HCT116 (cell line): ENCODE data around the gene LRRTM2. TPM values are rescaled to one million over a fixed set of nuclear protein-coding genes. Genes with fewer than 3 reads are reported as not detected.

Experiments
- ATAC-seq: fragments of 200-7000 bp; cut with Tn5 transposase; 2 replicates; pipeline ENCODE4 v1.9.1; 2020; ENCODE audit warnings: mild to moderate bottlenecking, moderate library complexity
- BruUV-seq: library from RNA; stranded (reverse); fragments of 400-500 nt; replicated peaks from 2 replicates; lab custom pipeline; 2021; lab: Mats Ljungman, UMichigan
- CTCF ChIA-PET: fragments of 300-600 bp; sonication (Branson Sonifier 250); formaldehyde crosslinking; loops from one replicate; lab custom pipeline; 2021; ENCODE audit warnings: antibody characterized with exemption; lab: Charles Lee
- POLR2A ChIA-PET: fragments of 300-600, 350-600 bp; sonication (Branson Sonifier 250); formaldehyde crosslinking; loops from one replicate; lab custom pipeline; 2021; ENCODE audit warnings: antibody characterized with exemption; lab: Charles Lee
- RAD21 ChIA-PET, 2 experiments: fragments of 300-600 bp; sonication (Branson Sonifier 250); formaldehyde crosslinking; loops; one replicate each; lab custom pipeline; 2023; ENCODE audit warnings: low total read pairs in 2 of 2; ENCODE audit not compliant: uncharacterized antibody in 2 of 2, unreplicated experiment in 2 of 2, low non-redundant PET in 1 of 2; lab: Charles Lee
- DNase-seq: peaks from one replicate; pipeline ENCODE4 v3.0.0-alpha.2; 2010; ENCODE audit warnings: low read depth, low spot score
- H2AFZ ChIP-seq: fragments of 200-600 bp; shearing (Covaris generic), sonication (generic); 2 replicates; pipeline ENCODE4 v1.6.1; 2017; ENCODE audit warnings: low read depth, mixed run types, mixed read lengths, antibody characterized with exemption, low read length; ENCODE audit not compliant: poor library complexity, severe bottlenecking
- H3K27ac ChIP-seq: 2 replicates; pipeline ENCODE4 v1.5.1; 2012; ENCODE audit warnings: low read depth, low read length
- H3K27me3 ChIP-seq: fragments of 200-600 bp; sonication (generic); 2 replicates; pipeline ENCODE4 v1.6.1; 2016; ENCODE audit warnings: mixed run types, low read length, mixed read lengths; ENCODE audit not compliant: insufficient read depth
- H3K36me3 ChIP-seq, 2 experiments: fragments of 200-500 bp in 1 of 2; fragments of 200-600 bp in 1 of 2; sonication (Bioruptor generic) in 1 of 2; sonication (generic) in 1 of 2; 2 replicates each; pipeline versions ENCODE4 v1.5.1 to v1.6.1; 2014 to 2016; ENCODE audit warnings: low read length in 2 of 2, inconsistent platforms in 1 of 2, mixed read lengths in 1 of 2, mixed run types in 1 of 2; ENCODE audit not compliant: insufficient read depth in 2 of 2, control insufficient read depth in 1 of 2
- H3K4me1 ChIP-seq, 2 experiments: fragments of 200-600 bp in 1 of 2; sonication (generic) in 1 of 2; 2 replicates each; pipeline versions ENCODE4 v1.5.1 to v1.6.1; 2012 to 2017; ENCODE audit warnings: low read length in 2 of 2, inconsistent platforms in 1 of 2, mild to moderate bottlenecking in 1 of 2, mixed read lengths in 1 of 2, mixed run types in 1 of 2, moderate library complexity in 1 of 2; ENCODE audit not compliant: insufficient read depth in 2 of 2, control insufficient read depth in 1 of 2
- H3K4me2 ChIP-seq: fragments of 200-600 bp; sonication (generic); 2 replicates; pipeline ENCODE4 v1.6.1; 2017; ENCODE audit warnings: mixed run types, low read length, mixed read lengths
- H3K4me3 ChIP-seq, 2 experiments: fragments of 200-600 bp in 1 of 2; sonication (generic) in 1 of 2; replicated peaks in 1 of 2; 2 replicates each; pipeline ENCODE4 v1.5.1; 2011 to 2016; ENCODE audit warnings: low read length in 2 of 2, control low read depth in 1 of 2, low read depth in 1 of 2, mild to moderate bottlenecking in 1 of 2, mixed read lengths in 1 of 2, mixed run types in 1 of 2
- H3K79me2 ChIP-seq: fragments of 200-600 bp; sonication (generic); 2 replicates; pipeline ENCODE4 v1.6.1; 2017; ENCODE audit warnings: mild to moderate bottlenecking, mixed run types, low read length, moderate library complexity, mixed read lengths; ENCODE audit not compliant: insufficient read depth
- H3K9ac ChIP-seq: fragments of 200-600 bp; sonication (generic); 2 replicates; pipeline ENCODE4 v1.6.1; 2016; ENCODE audit warnings: low read length, mixed read lengths
- H3K9me2 ChIP-seq: fragments of 200-600 bp; sonication (generic), shearing (Covaris generic); 2 replicates; pipeline ENCODE4 v1.6.1; 2017; ENCODE audit warnings: mixed run types, mild to moderate bottlenecking, moderate library complexity; ENCODE audit not compliant: insufficient read depth
- H3K9me3 ChIP-seq, 2 experiments: fragments of 200-500 bp in 1 of 2; fragments of 200-600 bp in 1 of 2; sonication (Bioruptor generic) in 1 of 2; sonication (generic) in 1 of 2; 2 replicates each; pipeline ENCODE4 v1.6.1; 2014 to 2017; ENCODE audit warnings: low read length in 2 of 2, mixed read lengths in 2 of 2, inconsistent platforms in 1 of 2, low read depth in 1 of 2, mild to moderate bottlenecking in 1 of 2, mixed run types in 1 of 2, moderate library complexity in 1 of 2; ENCODE audit not compliant: control insufficient read depth in 1 of 2, insufficient read depth in 1 of 2
- H4K20me1 ChIP-seq: fragments of 200-600 bp; sonication (generic), shearing (Covaris generic); 2 replicates; pipeline ENCODE4 v1.6.1; 2017; ENCODE audit warnings: mixed run types, mild to moderate bottlenecking, moderate library complexity; ENCODE audit not compliant: insufficient read depth
- CEBPB ChIP-seq: IDR thresholded peaks from 2 replicates; pipeline ENCODE4 v1.6.1; 2012; ENCODE audit warnings: low read depth
- ELF1 ChIP-seq: IDR thresholded peaks from 2 replicates; pipeline ENCODE4 v1.6.1; 2012; ENCODE audit warnings: low read depth, borderline replicate concordance
- EZH2 ChIP-seq: fragments of 200-600 bp; sonication (generic); IDR thresholded peaks from 2 replicates; pipeline ENCODE4 v1.6.1; 2017; ENCODE audit warnings: antibody characterized with exemption, mixed run types
- POLR2AphosphoS5 ChIP-seq: IDR thresholded peaks from 2 replicates; pipeline ENCODE4 v1.6.1; 2011; ENCODE audit warnings: mild to moderate bottlenecking, low read depth, low read length, moderate library complexity
- RAD21 ChIP-seq: IDR thresholded peaks from 2 replicates; pipeline ENCODE4 v1.6.1; 2012; ENCODE audit warnings: low read depth, mild to moderate bottlenecking
- SIN3A ChIP-seq: IDR thresholded peaks from 2 replicates; pipeline ENCODE4 v1.6.1; 2012; ENCODE audit warnings: low read depth
- SP1 ChIP-seq: IDR thresholded peaks from 2 replicates; pipeline ENCODE4 v1.6.1; 2012; ENCODE audit warnings: low read depth
- TCF7L2 ChIP-seq: IDR thresholded peaks from 2 replicates; pipeline ENCODE4 v1.7.0; 2011; ENCODE audit warnings: borderline replicate concordance, inconsistent platforms; ENCODE audit not compliant: insufficient read depth, insufficient read length; ENCODE audit errors: extremely low read depth
- ZFX ChIP-seq: fragments of 450-650 bp; IDR thresholded peaks from 2 replicates; pipeline ENCODE4 v1.6.1; 2017
- ZNF274 ChIP-seq: fragments of 200-500 bp; sonication (Bioruptor generic); IDR thresholded peaks from 2 replicates; pipeline ENCODE4 v1.6.1; 2014; ENCODE audit warnings: mild to moderate bottlenecking, low read depth, low read length, inconsistent platforms
- intact Hi-C: fragments of 100-400 bp; cut with micrococcal nuclease; formaldehyde crosslinking; loops from 2 replicates; pipeline ENCODE4 v1.10.0; 2022
- total RNA-seq: library from RNA; stranded (reverse); gene quantifications from one replicate; pipeline ENCODE4 v1.2.1, GENCODE V29; 2021; ENCODE audit not compliant: unreplicated experiment
- TF ChIP-seq, protein P1 (sequence below): IDR thresholded peaks from 2 replicates; pipeline ENCODE4 v1.6.1; 2011; ENCODE audit warnings: mild to moderate bottlenecking, low read length, moderate library complexity; ENCODE audit not compliant: insufficient replicate concordance; ENCODE audit errors: extremely low read depth
- TF ChIP-seq, protein P2 (sequence below): IDR thresholded peaks from 2 replicates; pipeline ENCODE4 v1.6.1; 2012; ENCODE audit warnings: low read depth

The LRRTM2 gene
- total RNA-seq, 1 experiment from 2014 or later = not detected

DNA sequence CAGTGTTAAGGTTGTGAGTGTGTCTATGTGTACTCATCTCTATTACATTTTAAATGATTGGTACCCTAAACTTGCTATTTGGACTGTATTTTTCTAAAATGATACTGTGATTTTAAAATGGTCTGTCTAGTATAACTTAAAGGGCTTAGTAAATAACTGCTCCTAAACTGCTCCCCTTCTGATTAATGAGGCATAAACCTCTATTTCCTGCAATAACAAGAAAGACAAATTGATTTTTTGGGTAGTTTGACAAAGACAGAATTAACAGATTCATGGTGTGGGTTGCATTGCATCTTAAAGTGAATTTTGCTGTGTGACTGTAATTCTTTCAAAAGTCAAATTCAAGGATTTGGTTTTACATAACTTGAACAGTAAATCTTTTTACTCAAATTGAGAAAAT lies 8.1 kb upstream of the LRRTM2 start:
- peaks cover 64% of the 10 kb centered on the region for H3K79me2 ChIP-seq
- CTCF ChIA-PET = interaction anchor here (1.9 kb wide), 1 partner anchor 94 kb away, joined by 4 read pairs; no protein-coding TSS in a partner anchor
- no peak for ATAC-seq
- no peak overlapping the region for H3K4me2 ChIP-seq
- H3K27ac ChIP-seq = no peak overlapping the region
- no peaks in the 10 kb centered on the region for H3K4me1 ChIP-seq
- no TSS peak for BruUV-seq
- no peak overlapping the region for H2AFZ ChIP-seq
- no peaks in the 10 kb centered on the region for H3K9me2 ChIP-seq
- intact Hi-C loops = no loop called here
- no peaks in the 10 kb centered on the region for H3K27me3 ChIP-seq
- H3K4me3 ChIP-seq = no peak overlapping the region
- H4K20me1 ChIP-seq = no peaks in the 10 kb centered on the region
- no peak for DNase-seq
- RAD21 ChIA-PET = no interaction called here
- TF ChIP-seq ZFX = no peak
- TF ChIP-seq ELF1 = no peak
- TF ChIP-seq CEBPB = no peak
- no peak for TF ChIP-seq SP1
- TF ChIP-seq, protein P1, sequence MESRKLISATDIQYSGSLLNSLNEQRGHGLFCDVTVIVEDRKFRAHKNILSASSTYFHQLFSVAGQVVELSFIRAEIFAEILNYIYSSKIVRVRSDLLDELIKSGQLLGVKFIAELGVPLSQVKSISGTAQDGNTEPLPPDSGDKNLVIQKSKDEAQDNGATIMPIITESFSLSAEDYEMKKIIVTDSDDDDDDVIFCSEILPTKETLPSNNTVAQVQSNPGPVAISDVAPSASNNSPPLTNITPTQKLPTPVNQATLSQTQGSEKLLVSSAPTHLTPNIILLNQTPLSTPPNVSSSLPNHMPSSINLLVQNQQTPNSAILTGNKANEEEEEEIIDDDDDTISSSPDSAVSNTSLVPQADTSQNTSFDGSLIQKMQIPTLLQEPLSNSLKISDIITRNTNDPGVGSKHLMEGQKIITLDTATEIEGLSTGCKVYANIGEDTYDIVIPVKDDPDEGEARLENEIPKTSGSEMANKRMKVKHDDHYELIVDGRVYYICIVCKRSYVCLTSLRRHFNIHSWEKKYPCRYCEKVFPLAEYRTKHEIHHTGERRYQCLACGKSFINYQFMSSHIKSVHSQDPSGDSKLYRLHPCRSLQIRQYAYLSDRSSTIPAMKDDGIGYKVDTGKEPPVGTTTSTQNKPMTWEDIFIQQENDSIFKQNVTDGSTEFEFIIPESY = no peak
- TF ChIP-seq EZH2 = no peak
- TF ChIP-seq ZNF274 = no peak
- TF ChIP-seq, protein P2, sequence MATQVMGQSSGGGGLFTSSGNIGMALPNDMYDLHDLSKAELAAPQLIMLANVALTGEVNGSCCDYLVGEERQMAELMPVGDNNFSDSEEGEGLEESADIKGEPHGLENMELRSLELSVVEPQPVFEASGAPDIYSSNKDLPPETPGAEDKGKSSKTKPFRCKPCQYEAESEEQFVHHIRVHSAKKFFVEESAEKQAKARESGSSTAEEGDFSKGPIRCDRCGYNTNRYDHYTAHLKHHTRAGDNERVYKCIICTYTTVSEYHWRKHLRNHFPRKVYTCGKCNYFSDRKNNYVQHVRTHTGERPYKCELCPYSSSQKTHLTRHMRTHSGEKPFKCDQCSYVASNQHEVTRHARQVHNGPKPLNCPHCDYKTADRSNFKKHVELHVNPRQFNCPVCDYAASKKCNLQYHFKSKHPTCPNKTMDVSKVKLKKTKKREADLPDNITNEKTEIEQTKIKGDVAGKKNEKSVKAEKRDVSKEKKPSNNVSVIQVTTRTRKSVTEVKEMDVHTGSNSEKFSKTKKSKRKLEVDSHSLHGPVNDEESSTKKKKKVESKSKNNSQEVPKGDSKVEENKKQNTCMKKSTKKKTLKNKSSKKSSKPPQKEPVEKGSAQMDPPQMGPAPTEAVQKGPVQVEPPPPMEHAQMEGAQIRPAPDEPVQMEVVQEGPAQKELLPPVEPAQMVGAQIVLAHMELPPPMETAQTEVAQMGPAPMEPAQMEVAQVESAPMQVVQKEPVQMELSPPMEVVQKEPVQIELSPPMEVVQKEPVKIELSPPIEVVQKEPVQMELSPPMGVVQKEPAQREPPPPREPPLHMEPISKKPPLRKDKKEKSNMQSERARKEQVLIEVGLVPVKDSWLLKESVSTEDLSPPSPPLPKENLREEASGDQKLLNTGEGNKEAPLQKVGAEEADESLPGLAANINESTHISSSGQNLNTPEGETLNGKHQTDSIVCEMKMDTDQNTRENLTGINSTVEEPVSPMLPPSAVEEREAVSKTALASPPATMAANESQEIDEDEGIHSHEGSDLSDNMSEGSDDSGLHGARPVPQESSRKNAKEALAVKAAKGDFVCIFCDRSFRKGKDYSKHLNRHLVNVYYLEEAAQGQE = no peak
- TF ChIP-seq SIN3A = no peak
- no peak for TF ChIP-seq TCF7L2
- TF ChIP-seq POLR2AphosphoS5 = no peak
- TF ChIP-seq RAD21 = no peak
- no peak overlapping the region for H3K9ac ChIP-seq
- H3K36me3 ChIP-seq = peaks cover 6 to 21% of the 10 kb centered on the region in 2 experiments; a peak in 3 of 4 replicates
- POLR2A ChIA-PET = no interaction called here
- H3K9me3 ChIP-seq = no peaks in the 10 kb centered on the region
